Measurements from ENCODE around the gene RAI14. TPM values are rescaled to one million over a fixed set of nuclear protein-coding genes. Genes with fewer than 3 reads are reported as not detected.

Gene RAI14
- total and polyA plus RNA-seq, 2 donors (not counting 3 experiments of a cell fraction or from before 2014, with no cell fraction given): 114 to 369 TPM

GRCh38 chr5:34866989-34867471 is 210.9 kb downstream of the RAI14 start:
- no TSS peak for BruUV-seq (replicated peaks)
- intact Hi-C loops (cut with micrococcal nuclease): no loop called here

GRCh38 chr5:34867660-34868059 is 211.5 kb downstream of the RAI14 start:
- no peak overlapping the region for H3K4me3 ChIP-seq (replicated peaks in 1 of 3; ENCODE audit: insufficient read depth in 1 of 3, low read depth in 1 of 3, low read length in 3 of 3)
- H3K4me2 ChIP-seq (ENCODE audit: insufficient read depth, low read length): no peak overlapping the region
- H3K27ac ChIP-seq (ENCODE audit: insufficient read depth, low read depth, low read length): no peak overlapping the region
- no TSS peak for BruUV-seq (replicated peaks)
- no peak overlapping the region for H3K9ac ChIP-seq (replicated peaks; ENCODE audit: extremely low read depth, insufficient read depth, low read length)
- no peak for TF ChIP-seq POLR2AphosphoS5 (IDR thresholded peaks at IDR 0.05; ENCODE audit: insufficient read depth, low read depth, low read length)
- no peak for TF ChIP-seq EZH2 (IDR thresholded peaks at IDR 0.05; ENCODE audit: borderline replicate concordance, low read depth, low read length, severe bottlenecking)
- no peak for TF ChIP-seq MAX (IDR thresholded peaks at IDR 0.05; ENCODE audit: insufficient read depth, insufficient read length)
- TF ChIP-seq POLR2A (IDR thresholded peaks at IDR 0.05; ENCODE audit: low read depth, low read length): no peak
- no peak for TF ChIP-seq FOS (IDR thresholded peaks at IDR 0.05; ENCODE audit: borderline replicate concordance, insufficient read depth, low read length)
- TF ChIP-seq MYC (IDR thresholded peaks at IDR 0.05; ENCODE audit: low read depth, low read length): no peak
- no peak for TF ChIP-seq CTCF (IDR thresholded peaks at IDR 0.05; ENCODE audit: extremely low read depth in 1 of 2, insufficient read depth in 1 of 2, low read depth in 1 of 2, low read length in 2 of 2)
- no peak for TF ChIP-seq JUN (IDR thresholded peaks at IDR 0.05; ENCODE audit: borderline replicate concordance, insufficient read depth, insufficient read length, low read depth)
- no peak for TF ChIP-seq GATA2 (IDR thresholded peaks at IDR 0.05; ENCODE audit: insufficient read depth, insufficient read length, low read depth, low read length)
- no peaks in the 10 kb centered on the region for H3K79me2 ChIP-seq (ENCODE audit: control insufficient read depth, insufficient read depth, low read length)
- dilution Hi-C loops (cut with MboI; ENCODE audit: extremely low pct_ligation_motif_present, low sequenced_read_pairs) (no loop called here), intact Hi-C loops (cut with micrococcal nuclease) (no loop called here)
- ChIA-PET CTCF (interaction anchor here (0.8 kb wide), 1 partner anchor 36 kb away, joined by 3 read pairs; no protein-coding TSS in a partner anchor), POLR2A (no interaction called here)
- H4K20me1 ChIP-seq (replicated peaks; ENCODE audit: control insufficient read depth, extremely low read depth, insufficient read depth, low read length): no peaks in the 10 kb centered on the region
- no peak overlapping the region for H2AFZ ChIP-seq (ENCODE audit: low read depth, low read length)
- no peaks in the 10 kb centered on the region for H3K27me3 ChIP-seq (ENCODE audit: control insufficient read depth in 2 of 2, insufficient read depth in 2 of 2, low read length in 2 of 2)
- H3K9me3 ChIP-seq (replicated peaks; ENCODE audit: control insufficient read depth, insufficient read depth, low read length): no peaks in the 10 kb centered on the region
- no peaks in the 10 kb centered on the region for H3K36me3 ChIP-seq (ENCODE audit: control insufficient read depth in 2 of 2, extremely low read depth in 1 of 2, insufficient read depth in 2 of 2, low read length in 2 of 2)
- FAIRE-seq (no peak), DNase-seq (ENCODE audit: low read depth, low spot score) (no peak)
- H3K9me1 ChIP-seq (replicated peaks; ENCODE audit: control insufficient read depth, extremely low read depth, insufficient read depth, low read length): no peaks in the 10 kb centered on the region
- H3K4me1 ChIP-seq (ENCODE audit: control insufficient read depth, extremely low read depth, insufficient read depth, low read length): peaks cover 19% of the 10 kb centered on the region

More at GRCh38 chr5:34866989-34867471, 210.9 kb downstream of the RAI14 start:
- no peaks in the 10 kb centered on the region for H3K9me1 ChIP-seq (replicated peaks; ENCODE audit: control insufficient read depth, extremely low read depth, insufficient read depth, low read length)
- no peak overlapping the region for H3K9ac ChIP-seq (replicated peaks; ENCODE audit: extremely low read depth, insufficient read depth, low read length)
- H3K4me3 ChIP-seq (replicated peaks in 1 of 3; ENCODE audit: insufficient read depth in 1 of 3, low read depth in 1 of 3, low read length in 3 of 3): no peak overlapping the region
- DNase-seq (ENCODE audit: low read depth, low spot score) (no peak), FAIRE-seq (no peak)
- H3K27me3 ChIP-seq (ENCODE audit: control insufficient read depth in 2 of 2, insufficient read depth in 2 of 2, low read length in 2 of 2): no peaks in the 10 kb centered on the region
- no peaks in the 10 kb centered on the region for H4K20me1 ChIP-seq (replicated peaks; ENCODE audit: control insufficient read depth, extremely low read depth, insufficient read depth, low read length)
- dilution Hi-C loops (cut with MboI; ENCODE audit: extremely low pct_ligation_motif_present, low sequenced_read_pairs): no loop called here
- H3K4me1 ChIP-seq (ENCODE audit: control insufficient read depth, extremely low read depth, insufficient read depth, low read length): peaks cover 22% of the 10 kb centered on the region
- POLR2A ChIA-PET: no interaction called here
- no peaks in the 10 kb centered on the region for H3K79me2 ChIP-seq (ENCODE audit: control insufficient read depth, insufficient read depth, low read length)
- no peak overlapping the region for H3K27ac ChIP-seq (ENCODE audit: insufficient read depth, low read depth, low read length)
- no peak overlapping the region for H3K4me2 ChIP-seq (ENCODE audit: insufficient read depth, low read length)
- CTCF ChIA-PET: no interaction called here
- H3K9me3 ChIP-seq (replicated peaks; ENCODE audit: control insufficient read depth, insufficient read depth, low read length): no peaks in the 10 kb centered on the region
- H3K36me3 ChIP-seq (ENCODE audit: control insufficient read depth in 2 of 2, extremely low read depth in 1 of 2, insufficient read depth in 2 of 2, low read length in 2 of 2): no peaks in the 10 kb centered on the region
- no peak overlapping the region for H2AFZ ChIP-seq (ENCODE audit: low read depth, low read length)
- TF ChIP-seq EZH2 (IDR thresholded peaks at IDR 0.05; ENCODE audit: borderline replicate concordance, low read depth, low read length, severe bottlenecking) (no peak), MAX (IDR thresholded peaks at IDR 0.05; ENCODE audit: insufficient read depth, insufficient read length) (no peak)

Measured in endothelial cell of umbilical vein (primary cell).